CD8-positive, alpha-beta memory T cell (primary cell): Measurements from ENCODE around the gene ZDHHC22. TPM values are rescaled to one million over a fixed set of nuclear protein-coding genes. Genes with fewer than 3 reads are reported as not detected.
A peak's percentile ranks its signal among the peaks of the same experiment; 100 is the strongest.

Experiments used
- CTCF ChIA-PET: fragments of 350-600 bp; sonication (Branson Sonifier 250); formaldehyde crosslinking; loops from one replicate; lab custom pipeline; 2021; ENCODE audit warnings: antibody characterized with exemption; lab: Charles Lee
- POLR2A ChIA-PET: fragments of 350-600 bp; sonication (Branson Sonifier 250); formaldehyde crosslinking; loops from one replicate; lab custom pipeline; 2021; ENCODE audit warnings: antibody characterized with exemption; lab: Charles Lee
- DNase-seq, 5 donors: peaks; one replicate each; pipeline versions ENCODE4 v3.0.0 to v3.0.0-alpha.2; 2020 to 2022; ENCODE audit warnings: mixed read lengths in 1 of 5
- H3K27ac ChIP-seq: one replicate; pipeline ENCODE4 v1.7.0; 2013; ENCODE audit warnings: low read depth, mild to moderate bottlenecking, low read length, moderate library complexity
- H3K27me3 ChIP-seq: 2 replicates; pipeline ENCODE4 v1.7.0; 2013; ENCODE audit warnings: low read length, mild to moderate bottlenecking; ENCODE audit not compliant: insufficient read depth, poor library complexity, severe bottlenecking
- H3K36me3 ChIP-seq: 2 replicates; pipeline ENCODE4 v1.7.0; 2013; ENCODE audit warnings: mild to moderate bottlenecking, low read length, moderate library complexity; ENCODE audit not compliant: insufficient read depth
- H3K4me1 ChIP-seq: 2 replicates; pipeline ENCODE4 v1.7.0; 2013; ENCODE audit warnings: mild to moderate bottlenecking, low read length, moderate library complexity; ENCODE audit not compliant: insufficient read depth
- H3K4me3 ChIP-seq: 2 replicates; pipeline ENCODE4 v1.7.0; 2013; ENCODE audit warnings: mild to moderate bottlenecking, low read length
- H3K9me3 ChIP-seq: 2 replicates; pipeline ENCODE4 v1.7.0; 2013; ENCODE audit warnings: mild to moderate bottlenecking, low read length
- H3K27ac Mint-ChIP-seq, 8 donors: one replicate each; pipeline ENCODE4 v1.8.0; 2020 to 2021; ENCODE audit warnings: mixed read lengths in 8 of 8, mild to moderate bottlenecking in 6 of 8, inconsistent platforms in 3 of 8, moderate library complexity in 3 of 8
- H3K27me3 Mint-ChIP-seq, 2 donors: one replicate each; pipeline ENCODE4 v1.8.0; 2020 to 2021; ENCODE audit warnings: mixed read lengths in 2 of 2, mild to moderate bottlenecking in 1 of 2, moderate library complexity in 1 of 2
- H3K36me3 Mint-ChIP-seq, 3 donors: one replicate each; pipeline ENCODE4 v1.8.0; 2020 to 2021; ENCODE audit warnings: mixed read lengths in 3 of 3, inconsistent platforms in 1 of 3, mild to moderate bottlenecking in 1 of 3
- H3K4me1 Mint-ChIP-seq, 3 donors: one replicate each; pipeline ENCODE4 v1.8.0; 2020 to 2021; ENCODE audit warnings: mixed read lengths in 3 of 3, inconsistent platforms in 1 of 3, mild to moderate bottlenecking in 1 of 3
- H3K4me3 Mint-ChIP-seq, 7 donors: one replicate each; pipeline ENCODE4 v1.8.0; 2020 to 2021; ENCODE audit warnings: mixed read lengths in 7 of 7, mild to moderate bottlenecking in 6 of 7, moderate library complexity in 4 of 7, inconsistent platforms in 2 of 7
- H3K9me3 Mint-ChIP-seq, 5 donors: one replicate each; pipeline ENCODE4 v1.8.0; 2020 to 2022; ENCODE audit warnings: mixed read lengths in 5 of 5, mild to moderate bottlenecking in 3 of 5, moderate library complexity in 2 of 5, inconsistent platforms in 1 of 5
- polyA plus RNA-seq: library from polyadenylated mRNA; unstranded; fragments of 300-500 nt; fragmentation: Illumina TruSeq; gene quantifications from one replicate; pipeline ENCODE4 v1.2.3, GENCODE V29; 2021
- total RNA-seq, 2 experiments: library from RNA; stranded (reverse); gene quantifications; one replicate each; pipeline ENCODE4 v1.2.3, GENCODE V29; 2021

ZDHHC22 gene
- total and polyA plus RNA-seq, 3 experiments from 2014 or later = not detected

GRCh38 chr14:77113644-77114043 lies 27.9 kb downstream of the ZDHHC22 start:
- H3K4me1 Mint-ChIP-seq = no peaks in the 10 kb centered on the region
- H3K36me3 Mint-ChIP-seq = peaks cover 0 to 66% (median 27%) of the 10 kb centered on the region in 3 donors
- no peaks in the 10 kb centered on the region for H3K9me3 ChIP-seq
- H3K27ac ChIP-seq = no peak overlapping the region
- ChIA-PET POLR2A (no interaction called here), CTCF (interaction anchor here (1.0 to 1.4 kb wide), 2 partner anchors 10 to 13 kb away, joined by 4 to 5 read pairs; no protein-coding TSS in a partner anchor)
- no peak overlapping the region for H3K27ac Mint-ChIP-seq
- no peak for DNase-seq
- H3K4me1 ChIP-seq = no peaks in the 10 kb centered on the region
- peaks cover 28% of the 10 kb centered on the region for H3K36me3 ChIP-seq
- no peak overlapping the region for H3K4me3 Mint-ChIP-seq
- H3K27me3 ChIP-seq = no peaks in the 10 kb centered on the region
- no peaks in the 10 kb centered on the region for H3K27me3 Mint-ChIP-seq
- no peak overlapping the region for H3K4me3 ChIP-seq
- H3K9me3 Mint-ChIP-seq = no peaks in the 10 kb centered on the region

GRCh38 chr14:77111021-77111420 lies 30.6 kb downstream of the ZDHHC22 start:
- Histone ChIP-seq H3K4me3 (no peak overlapping the region), H3K9me3 (no peaks in the 10 kb centered on the region), H3K36me3 (peaks cover 24% of the 10 kb centered on the region), H3K4me1 (no peaks in the 10 kb centered on the region), H3K27ac (no peak overlapping the region), H3K27me3 (no peaks in the 10 kb centered on the region)
- Mint-ChIP-seq H3K4me1 (peaks cover 0 to 7% (median 0%) of the 10 kb centered on the region in 3 donors), H3K9me3 (no peaks in the 10 kb centered on the region), H3K27ac (no peak overlapping the region), H3K4me3 (no peak overlapping the region), H3K27me3 (no peaks in the 10 kb centered on the region), H3K36me3 (peaks cover 0 to 83% (median 26%) of the 10 kb centered on the region in 3 donors)
- DNase-seq = no peak
- CTCF ChIA-PET = interaction anchor here (2.0 kb wide), 1 partner anchor 13 kb away, joined by 14 read pairs; no protein-coding TSS in a partner anchor
- POLR2A ChIA-PET = interaction anchor here (0.5 kb wide), 1 partner anchor 202 kb away, joined by 4 read pairs; no protein-coding TSS in a partner anchor

GRCh38 chr14:77110286-77110685 lies 31.3 kb downstream of the ZDHHC22 start:
- Histone ChIP-seq H3K27ac (no peak overlapping the region), H3K36me3 (peaks cover 22% of the 10 kb centered on the region), H3K27me3 (no peaks in the 10 kb centered on the region), H3K4me3 (no peak overlapping the region), H3K9me3 (no peaks in the 10 kb centered on the region), H3K4me1 (no peaks in the 10 kb centered on the region)
- H3K4me1 Mint-ChIP-seq = peaks cover 0 to 7% (median 0%) of the 10 kb centered on the region in 3 donors
- H3K27me3 Mint-ChIP-seq = no peaks in the 10 kb centered on the region
- H3K36me3 Mint-ChIP-seq = peaks cover 0 to 84% (median 23%) of the 10 kb centered on the region in 3 donors
- ChIA-PET POLR2A (no interaction called here), CTCF (interaction anchor here (2.0 kb wide), 1 partner anchor 14 kb away, joined by 14 read pairs; no protein-coding TSS in a partner anchor)
- DNase-seq = no peak
- no peak overlapping the region for H3K4me3 Mint-ChIP-seq
- H3K9me3 Mint-ChIP-seq = no peaks in the 10 kb centered on the region
- peak overlapping the region in 1 of 8 donors; percentile 43 for H3K27ac Mint-ChIP-seq

- peak overlapping the region in 2 of 8 donors; percentile 32 to 75 for H3K27ac Mint-ChIP-seq
- no peaks in the 10 kb centered on the region for H3K9me3 Mint-ChIP-seq
- Histone ChIP-seq H3K27me3 (no peaks in the 10 kb centered on the region), H3K4me3 (no peak overlapping the region), H3K9me3 (no peaks in the 10 kb centered on the region), H3K36me3 (peaks cover 22% of the 10 kb centered on the region), H3K4me1 (no peaks in the 10 kb centered on the region), H3K27ac (no peak overlapping the region)
- ChIA-PET POLR2A (no interaction called here), CTCF (interaction anchor here (0.8 to 2.0 kb wide), 7 partner anchors 9 to 40 kb away, joined by 3 to 19 read pairs (median 4); no protein-coding TSS in a partner anchor)
- peaks cover 0 to 7% (median 0%) of the 10 kb centered on the region in 3 donors for H3K4me1 Mint-ChIP-seq
- H3K4me3 Mint-ChIP-seq = no peak overlapping the region
- H3K27me3 Mint-ChIP-seq = no peaks in the 10 kb centered on the region
- H3K36me3 Mint-ChIP-seq = peaks cover 0 to 77% (median 18%) of the 10 kb centered on the region in 3 donors
- DNase-seq = no peak
These were observed 31.9 kb downstream of the ZDHHC22 start for GRCh38 chr14:77109656-77110055.

GRCh38 chr14:77108753-77109152 lies 32.8 kb downstream of the ZDHHC22 start:
- peaks cover 0 to 7% (median 1%) of the 10 kb centered on the region in 3 donors for H3K4me1 Mint-ChIP-seq
- peaks cover 0 to 72% (median 17%) of the 10 kb centered on the region in 3 donors for H3K36me3 Mint-ChIP-seq
- Histone ChIP-seq H3K9me3 (no peaks in the 10 kb centered on the region), H3K4me1 (no peaks in the 10 kb centered on the region), H3K36me3 (peaks cover 22% of the 10 kb centered on the region), H3K27me3 (no peaks in the 10 kb centered on the region), H3K27ac (no peak overlapping the region), H3K4me3 (no peak overlapping the region)
- H3K9me3 Mint-ChIP-seq = no peaks in the 10 kb centered on the region
- ChIA-PET POLR2A (interaction anchor here (1.0 kb wide), 1 partner anchor 15 kb away, joined by 3 read pairs; no protein-coding TSS in a partner anchor), CTCF (interaction anchor here (0.8 to 2.0 kb wide), 9 partner anchors 9 to 213 kb away, joined by 3 to 19 read pairs (median 4); no protein-coding TSS in a partner anchor)
- peak overlapping the region in 2 of 8 donors; percentile 14 to 77 for H3K27ac Mint-ChIP-seq
- DNase-seq = no peak
- H3K27me3 Mint-ChIP-seq = no peaks in the 10 kb centered on the region
- H3K4me3 Mint-ChIP-seq = no peak overlapping the region

- ChIA-PET POLR2A (no interaction called here), CTCF (interaction anchor here (1.0 kb wide), 1 partner anchor 17 kb away, joined by 3 read pairs; no protein-coding TSS in a partner anchor)
- Histone ChIP-seq H3K36me3 (peaks cover 14% of the 10 kb centered on the region), H3K9me3 (no peaks in the 10 kb centered on the region), H3K27me3 (no peaks in the 10 kb centered on the region), H3K27ac (no peak overlapping the region), H3K4me1 (no peaks in the 10 kb centered on the region), H3K4me3 (no peak overlapping the region)
- H3K36me3 Mint-ChIP-seq = peaks cover 0 to 62% (median 15%) of the 10 kb centered on the region in 3 donors
- no peak overlapping the region for H3K4me3 Mint-ChIP-seq
- DNase-seq = no peak
- H3K27me3 Mint-ChIP-seq = no peaks in the 10 kb centered on the region
- H3K27ac Mint-ChIP-seq = peak overlapping the region in 1 of 8 donors; percentile 69
- H3K4me1 Mint-ChIP-seq = peaks cover 1 to 11% (median 9%) of the 10 kb centered on the region in 3 donors
- H3K9me3 Mint-ChIP-seq = no peaks in the 10 kb centered on the region
These were observed 34.4 kb downstream of the ZDHHC22 start for GRCh38 chr14:77107228-77107627.

- no peak overlapping the region for H3K27ac ChIP-seq
- Mint-ChIP-seq H3K4me3 (no peak overlapping the region), H3K27me3 (no peaks in the 10 kb centered on the region), H3K36me3 (peaks cover 0 to 60% (median 12%) of the 10 kb centered on the region in 3 donors), H3K9me3 (no peaks in the 10 kb centered on the region), H3K27ac (peak overlapping the region in 1 of 8 donors; percentile 69), H3K4me1 (peaks cover 1 to 13% (median 12%) of the 10 kb centered on the region in 3 donors)
- H3K36me3 ChIP-seq = peaks cover 8% of the 10 kb centered on the region
- CTCF ChIA-PET = no interaction called here
- H3K27me3 ChIP-seq = no peaks in the 10 kb centered on the region
- no peak for DNase-seq
- POLR2A ChIA-PET = no interaction called here
- no peaks in the 10 kb centered on the region for H3K4me1 ChIP-seq
- no peak overlapping the region for H3K4me3 ChIP-seq
- no peaks in the 10 kb centered on the region for H3K9me3 ChIP-seq
These were observed 34.9 kb downstream of the ZDHHC22 start for GRCh38 chr14:77106666-77107065.
